HG02884 (cell line): ENCODE results near the gene DYNC1I1.

ENCODE experiments used
- ATAC-seq: cut with Tn5 transposase; IDR thresholded peaks from one replicate; pipeline ENCODE4 v1.9.1; 2021; ENCODE audit warnings: mild to moderate bottlenecking, moderate library complexity; ENCODE audit not compliant: unreplicated experiment

DYNC1I1 gene

DNA sequence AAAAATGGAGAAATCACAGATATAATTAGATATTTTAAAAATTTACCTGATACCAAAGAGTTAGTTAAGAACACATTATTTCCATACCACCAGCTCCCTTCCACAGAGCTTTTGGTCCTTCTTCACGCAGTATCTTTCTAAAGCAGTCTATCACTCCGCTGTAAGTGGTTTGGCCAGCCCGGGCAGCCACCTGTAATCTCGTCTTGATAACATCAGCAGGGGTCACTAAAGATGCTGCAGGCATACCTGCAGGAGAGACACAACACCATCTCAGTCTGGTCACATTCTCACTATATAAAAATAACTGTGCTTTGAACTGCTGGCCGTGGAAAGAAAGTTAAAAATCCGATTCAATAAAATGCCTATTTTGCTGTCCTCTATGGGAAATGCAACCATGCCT lies 349.4 kb downstream of the DYNC1I1 start:
- no peak for ATAC-seq

DNA sequence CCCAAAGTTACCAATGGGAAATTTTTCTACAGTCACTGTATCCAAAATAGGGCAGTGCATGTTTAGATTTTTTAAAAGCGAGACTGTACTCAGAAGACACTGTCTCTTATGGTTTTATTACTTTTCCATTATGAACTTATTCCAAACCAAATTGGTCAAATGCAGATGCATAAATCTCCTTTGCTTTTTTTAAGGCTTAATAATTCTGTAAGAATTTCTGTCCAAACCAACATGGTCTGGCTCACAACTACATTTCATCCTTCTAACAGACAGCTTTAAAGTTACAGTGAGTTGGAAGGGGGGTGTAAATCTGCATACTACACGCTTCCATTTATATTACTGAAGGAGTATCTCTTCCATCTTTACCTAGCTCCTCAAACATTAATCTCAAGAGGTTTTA lies 350.4 kb downstream of the DYNC1I1 start:
- no peak for ATAC-seq

DNA sequence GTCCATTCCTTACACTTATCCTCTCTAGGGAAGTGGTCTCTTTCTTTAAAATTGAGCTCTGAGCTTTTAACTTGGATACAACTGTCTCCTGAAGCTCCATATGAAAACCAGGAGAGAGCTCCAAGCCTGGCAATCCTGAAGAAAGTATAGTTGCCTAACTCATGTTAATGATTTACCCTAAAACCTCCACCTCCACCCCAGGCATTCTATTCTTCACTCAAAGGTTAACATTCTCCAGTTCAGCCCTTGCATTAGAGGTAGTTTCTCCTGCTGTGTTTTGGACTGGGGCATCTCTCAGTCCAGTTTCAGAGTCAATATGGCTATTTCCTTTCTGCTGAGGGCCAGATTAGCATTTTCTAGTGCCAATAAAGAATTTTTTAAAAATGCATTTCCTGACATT lies 354.0 kb downstream of the DYNC1I1 start:
- ATAC-seq: no peak

DNA sequence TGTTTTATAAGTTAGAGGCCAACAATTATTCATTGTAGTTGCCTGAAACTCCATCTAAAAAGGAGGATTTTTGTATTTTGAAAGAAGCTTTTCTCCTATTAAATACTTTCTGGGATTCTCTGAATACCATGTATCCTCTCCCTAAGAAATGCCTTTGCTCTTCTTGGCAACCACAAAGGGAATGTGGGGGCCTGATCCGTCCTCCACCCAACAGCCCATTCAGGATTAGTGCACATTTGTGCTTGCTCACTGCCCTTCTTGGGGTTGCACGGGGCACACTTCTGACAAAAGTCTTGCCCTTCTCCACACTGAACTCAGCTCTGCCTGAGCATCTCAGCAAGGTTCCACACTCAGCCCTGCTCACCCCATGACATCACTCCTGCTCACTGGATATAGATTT lies 355.4 kb downstream of the DYNC1I1 start:
- ATAC-seq: no peak

DNA sequence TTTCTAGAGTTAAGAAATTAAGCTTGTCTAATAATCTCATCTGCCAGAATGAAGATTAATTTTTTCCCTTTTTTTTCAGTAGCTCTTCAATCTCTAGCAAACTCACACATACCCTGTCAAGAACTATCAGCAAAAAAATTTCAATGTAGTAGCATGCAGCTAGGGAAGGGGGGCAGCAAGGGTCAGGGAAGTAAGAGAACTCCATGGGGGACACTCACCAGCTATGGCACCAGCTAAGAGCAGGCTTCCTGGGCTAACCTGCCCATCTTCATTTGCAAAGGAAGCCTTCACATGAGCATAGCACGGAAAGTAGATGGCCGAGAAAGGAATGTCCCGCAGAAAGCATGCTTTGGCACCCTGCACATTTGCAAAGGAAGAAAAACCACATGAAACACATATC lies 359.2 kb downstream of the DYNC1I1 start:
- ATAC-seq: no peak

DNA sequence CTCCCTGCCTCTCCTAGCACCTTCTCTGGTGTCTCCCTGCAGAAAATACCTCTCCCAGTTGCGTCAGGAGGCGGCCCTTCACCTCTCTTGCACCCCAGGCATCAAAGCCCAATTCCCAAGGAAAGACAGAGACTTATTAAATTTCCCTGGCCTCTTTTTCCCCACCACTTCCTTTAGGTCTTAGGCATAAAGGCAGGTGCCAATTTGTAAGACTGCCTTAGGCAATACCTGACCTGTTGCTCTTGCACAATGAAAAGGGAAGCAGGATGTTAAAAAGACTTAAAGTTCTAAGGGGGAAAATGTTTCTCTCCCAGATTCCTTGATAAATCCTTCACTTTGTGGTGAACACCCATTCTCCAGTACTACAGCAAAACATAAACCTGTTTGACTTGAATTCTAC lies 362.9 kb downstream of the DYNC1I1 start:
- no peak for ATAC-seq

DNA sequence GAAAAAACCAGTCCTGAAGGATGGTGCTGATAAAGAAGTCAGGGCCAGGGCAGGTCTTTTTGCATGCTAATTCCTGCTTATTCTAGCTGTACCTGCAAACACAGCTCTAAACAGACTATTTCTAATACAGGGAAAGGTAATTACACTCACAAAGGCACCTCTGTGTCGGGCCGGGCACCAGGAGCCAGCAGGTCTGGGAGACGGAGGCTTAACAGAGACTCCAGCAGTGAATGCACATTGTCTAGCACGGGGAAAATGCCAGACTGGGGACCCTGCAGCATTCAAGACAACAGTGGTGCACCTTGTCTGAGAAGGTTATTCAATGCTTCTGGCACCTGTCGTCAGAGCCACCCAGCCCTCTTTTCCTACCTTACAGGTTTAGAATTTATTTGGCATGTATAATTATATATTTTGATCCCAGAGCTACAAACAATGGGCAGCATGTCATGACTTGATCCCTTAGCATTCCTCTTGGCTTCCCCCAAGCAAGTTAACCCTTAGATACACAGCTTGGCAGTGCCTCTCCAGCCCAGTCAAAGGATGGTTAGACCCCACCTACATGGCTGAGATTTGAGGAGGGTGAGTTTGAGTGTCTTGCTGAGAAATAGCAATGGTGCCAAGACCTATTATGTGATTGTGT lies 364.4 kb downstream of the DYNC1I1 start:
- ATAC-seq: no peak

DNA sequence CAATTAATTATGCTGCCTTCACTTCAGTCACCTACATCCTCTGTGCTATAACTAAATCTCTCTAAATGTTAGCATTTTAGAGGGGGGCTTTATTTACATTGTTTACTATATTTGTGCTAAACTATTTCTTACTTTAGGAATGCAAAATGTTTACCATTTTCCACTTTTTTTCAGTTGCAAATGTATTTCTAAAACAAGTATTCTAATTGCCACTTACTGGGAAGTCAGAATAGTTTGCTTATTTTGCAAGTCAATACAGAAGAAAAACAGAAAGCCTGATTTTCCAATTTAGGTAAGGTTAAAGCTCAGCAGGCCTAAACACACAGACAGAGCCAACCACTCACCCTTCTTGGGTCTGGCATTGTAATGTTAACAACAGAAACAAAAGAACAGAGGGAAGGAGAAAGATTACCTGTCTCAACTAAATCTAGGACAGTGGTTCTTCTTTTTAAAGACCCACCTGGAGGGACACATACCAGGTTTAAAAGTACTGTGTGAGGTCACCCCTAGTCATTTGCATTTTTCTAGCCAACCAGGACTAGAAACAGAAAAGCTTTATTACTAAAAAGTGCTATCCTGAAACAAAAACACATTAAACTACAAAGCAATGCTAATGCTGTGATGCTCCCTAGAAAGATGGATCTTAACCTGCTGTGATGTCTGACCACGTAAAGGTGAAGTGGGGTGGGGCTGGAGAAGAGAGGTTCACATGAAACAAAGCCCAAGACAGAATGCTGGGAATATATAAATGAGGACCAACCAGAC lies 371.3 kb downstream of the DYNC1I1 start:
- ATAC-seq: no peak

DNA sequence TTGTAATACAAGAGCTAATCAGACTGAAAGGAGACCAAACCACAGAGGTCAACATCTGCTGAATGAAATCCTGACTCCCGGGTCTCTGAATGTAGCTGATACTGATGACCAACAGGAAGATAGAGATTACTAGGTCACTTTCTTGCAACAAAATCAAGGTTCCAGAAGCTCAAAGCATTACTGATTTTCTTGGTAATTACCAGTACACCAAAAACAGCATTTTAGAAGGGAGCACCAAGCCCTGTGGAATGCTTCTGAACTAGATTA lies 371.8 kb downstream of the DYNC1I1 start:
- ATAC-seq: no peak
